ENCODE measurements around the gene C10orf95.
"Not testable (repeated sequence)": the region's sequence is repeated elsewhere in the genome, so short reads cannot be mapped to it uniquely, and the experiment has no call there.

Gene C10orf95

DNA sequence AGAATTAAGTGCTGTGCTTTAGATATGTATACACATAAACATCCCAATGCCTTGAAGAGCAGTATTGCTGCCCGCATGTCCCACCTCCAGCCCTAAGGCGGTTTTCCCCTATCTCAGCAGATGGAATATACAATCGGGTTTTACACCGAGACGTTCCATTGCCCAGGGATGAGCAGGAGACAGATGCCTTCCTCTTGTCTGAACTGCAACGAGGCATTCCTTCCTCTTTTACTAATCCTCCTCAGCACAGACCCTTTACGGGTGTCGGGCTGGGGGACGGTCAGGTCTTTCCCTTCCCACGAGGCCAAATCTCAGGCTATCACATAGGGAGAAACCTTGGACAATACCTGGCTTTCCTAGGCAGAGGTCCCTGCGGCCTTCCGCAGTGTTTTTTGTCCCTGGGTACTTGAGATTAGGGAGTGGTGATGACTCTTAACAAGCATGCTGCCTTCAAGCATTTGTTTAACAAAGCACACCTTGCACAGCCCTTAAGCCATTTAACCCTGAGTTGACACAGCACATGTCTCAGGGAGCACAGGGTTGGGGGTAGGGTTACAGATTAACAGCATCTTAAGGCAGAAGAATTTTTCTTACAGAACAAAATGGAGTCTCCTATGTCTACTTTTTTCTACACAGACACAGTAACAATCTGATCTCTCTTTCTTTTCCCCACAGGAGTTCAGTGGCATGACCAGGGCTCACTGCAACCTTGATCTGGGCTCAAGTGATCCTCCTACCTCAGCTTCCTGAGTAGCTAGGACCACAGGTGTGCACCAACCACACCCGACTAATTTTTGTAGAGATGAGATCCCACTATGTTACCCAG, 3.5 kb upstream of the C10orf95 start:
- H3K4me3 Mint-ChIP-seq, H3K9me3 Mint-ChIP-seq: not testable (repeated sequence)
- peak overlapping the region in 1 of 2 donors; percentile 69 for H3K27ac Mint-ChIP-seq

DNA sequence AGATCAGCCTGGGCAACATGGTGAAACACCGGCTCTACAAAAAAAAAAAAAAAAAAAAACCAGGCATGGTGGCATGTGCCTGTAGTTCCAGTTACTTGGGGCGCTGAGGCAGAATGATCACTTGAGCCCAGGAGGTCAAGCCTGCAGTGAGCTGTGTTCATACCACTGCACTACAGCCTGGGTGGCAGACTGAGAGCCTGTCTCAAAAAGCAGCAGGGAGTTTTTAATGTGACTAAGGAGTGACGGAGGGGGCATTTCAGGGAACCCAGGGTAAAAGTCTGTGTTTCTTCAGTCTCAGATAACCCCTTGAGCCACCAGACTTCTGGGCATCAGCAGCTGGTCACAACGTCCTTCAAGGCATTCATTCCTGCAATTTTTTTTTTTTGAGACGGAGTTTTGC, 2.2 kb upstream of the C10orf95 start:
- H3K4me1 Mint-ChIP-seq: peaks cover 54% of the 10 kb centered on the region
- H3K27ac Mint-ChIP-seq: peak overlapping the region in 1 of 2 donors; percentile 97
- no peak for DNase-seq
- peak overlapping the region in 1 of 2 donors; percentile 55 for H3K4me3 Mint-ChIP-seq
- no peak for ATAC-seq
- H3K9me3 Mint-ChIP-seq: no peaks in the 10 kb centered on the region
- no peaks in the 10 kb centered on the region for H3K27me3 Mint-ChIP-seq

More for the DNA sequence above, 3.5 kb upstream of the C10orf95 start:
- not testable (repeated sequence) for ATAC-seq, DNase-seq, H3K27me3 Mint-ChIP-seq
- H3K4me1 Mint-ChIP-seq: peaks cover 44% of the 10 kb centered on the region

DNA sequence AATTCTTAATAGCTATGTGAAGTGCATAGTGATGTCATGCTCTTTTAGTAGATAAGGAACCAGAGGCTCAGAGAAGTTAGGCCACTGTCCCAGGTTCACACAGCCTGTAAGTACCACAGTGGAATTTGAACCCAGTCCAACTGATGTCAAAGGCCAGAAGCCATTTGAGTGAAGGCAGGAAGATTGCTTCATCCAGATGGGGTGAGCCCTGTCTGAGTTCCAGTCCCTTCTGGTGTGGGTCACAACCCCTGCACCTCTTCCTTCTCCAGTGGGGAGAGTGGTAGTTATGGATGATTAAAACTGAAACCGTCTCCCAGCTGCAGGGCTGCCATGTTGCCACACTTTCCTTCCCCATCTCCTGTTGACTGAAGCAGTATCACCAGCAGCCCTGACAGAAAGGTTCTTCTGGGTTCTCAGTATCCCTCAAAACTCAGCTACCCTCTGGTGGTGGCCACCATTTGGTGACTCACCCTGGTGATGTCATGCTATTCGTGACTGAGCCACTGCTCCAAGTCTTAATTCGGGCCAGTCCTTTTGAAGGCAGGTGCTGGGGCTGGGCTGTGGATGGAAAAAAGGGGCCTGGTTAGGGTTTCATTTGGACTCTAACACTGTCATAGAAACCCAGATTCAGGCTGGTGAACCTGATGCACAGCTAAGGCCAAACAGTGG, 1.5 kb upstream of the C10orf95 start:
- H3K9me3 Mint-ChIP-seq: no peaks in the 10 kb centered on the region
- DNase-seq (peak; percentile 71 to 87), ATAC-seq (peak; percentile 75)
- no peaks in the 10 kb centered on the region for H3K27me3 Mint-ChIP-seq
- peaks cover 54% of the 10 kb centered on the region for H3K4me1 Mint-ChIP-seq
- peak overlapping the region; percentile 90 to 97 for H3K27ac Mint-ChIP-seq
- peak overlapping the region; percentile 91 to 96 for H3K4me3 Mint-ChIP-seq

DNA sequence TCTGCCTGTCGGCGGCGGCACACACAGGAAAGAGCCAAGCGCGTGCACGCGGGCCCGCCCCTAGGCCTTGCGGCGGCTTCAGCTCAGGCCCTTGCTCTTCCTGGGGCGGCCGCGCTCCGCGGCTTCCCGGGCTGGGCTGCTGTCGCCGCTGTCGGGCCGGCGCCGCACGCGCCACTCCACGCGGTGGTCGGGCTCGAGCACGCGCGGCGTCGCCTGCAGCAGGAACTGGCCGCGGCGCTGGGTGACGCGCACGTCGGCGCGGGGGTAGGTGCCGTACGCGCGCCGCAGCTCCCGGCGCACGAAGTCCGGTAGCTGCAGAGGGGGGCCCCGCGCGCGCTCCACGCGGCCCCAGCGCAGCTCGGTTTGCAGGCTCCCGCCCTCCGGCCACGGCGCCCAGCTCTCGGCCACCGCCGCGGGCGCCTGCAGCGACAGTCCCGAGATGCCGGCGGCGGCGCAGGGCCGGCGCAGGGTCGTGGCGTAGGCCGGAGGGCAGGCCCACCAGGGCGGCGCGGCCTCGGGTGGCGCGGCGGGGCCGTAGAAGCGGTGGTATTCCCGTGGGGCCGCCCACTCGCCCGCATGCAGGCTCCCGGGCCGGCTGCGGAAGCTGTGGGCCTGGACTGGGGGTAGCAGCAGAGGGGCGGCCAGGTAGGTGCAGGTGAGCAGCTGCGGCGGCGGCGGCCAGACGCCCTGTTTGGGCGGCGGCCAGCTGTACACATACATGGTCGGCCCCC, 804 bp downstream of the C10orf95 start:
- Mint-ChIP-seq H3K4me3 (peak overlapping the region; percentile 96 to 97), H3K27me3 (no peaks in the 10 kb centered on the region), H3K27ac (peak overlapping the region; percentile 93 to 98), H3K4me1 (peaks cover 54% of the 10 kb centered on the region), H3K9me3 (no peaks in the 10 kb centered on the region)
- ATAC-seq (peak; percentile 87), DNase-seq (peak; percentile 91 to 93)

DNA sequence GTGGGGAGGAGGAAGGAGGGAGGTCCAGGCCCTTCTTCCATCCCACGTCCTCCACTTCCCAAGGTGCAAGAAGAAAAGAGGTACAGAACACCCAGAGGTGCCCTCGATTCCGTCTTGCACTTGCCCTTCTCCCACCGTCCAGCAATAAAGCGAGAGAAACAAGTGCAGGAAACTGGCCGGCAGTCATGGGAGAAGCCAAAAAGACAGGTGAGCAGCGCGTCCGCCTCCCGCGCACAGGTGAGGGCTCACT, 1.3 kb downstream of the C10orf95 start:
- DNase-seq (no peak), ATAC-seq (no peak)
- H3K27me3 Mint-ChIP-seq: no peaks in the 10 kb centered on the region
- peak overlapping the region; percentile 94 to 97 for H3K4me3 Mint-ChIP-seq
- peak overlapping the region; percentile 93 to 98 for H3K27ac Mint-ChIP-seq
- H3K9me3 Mint-ChIP-seq: no peaks in the 10 kb centered on the region
- peaks cover 50% of the 10 kb centered on the region for H3K4me1 Mint-ChIP-seq

DNA sequence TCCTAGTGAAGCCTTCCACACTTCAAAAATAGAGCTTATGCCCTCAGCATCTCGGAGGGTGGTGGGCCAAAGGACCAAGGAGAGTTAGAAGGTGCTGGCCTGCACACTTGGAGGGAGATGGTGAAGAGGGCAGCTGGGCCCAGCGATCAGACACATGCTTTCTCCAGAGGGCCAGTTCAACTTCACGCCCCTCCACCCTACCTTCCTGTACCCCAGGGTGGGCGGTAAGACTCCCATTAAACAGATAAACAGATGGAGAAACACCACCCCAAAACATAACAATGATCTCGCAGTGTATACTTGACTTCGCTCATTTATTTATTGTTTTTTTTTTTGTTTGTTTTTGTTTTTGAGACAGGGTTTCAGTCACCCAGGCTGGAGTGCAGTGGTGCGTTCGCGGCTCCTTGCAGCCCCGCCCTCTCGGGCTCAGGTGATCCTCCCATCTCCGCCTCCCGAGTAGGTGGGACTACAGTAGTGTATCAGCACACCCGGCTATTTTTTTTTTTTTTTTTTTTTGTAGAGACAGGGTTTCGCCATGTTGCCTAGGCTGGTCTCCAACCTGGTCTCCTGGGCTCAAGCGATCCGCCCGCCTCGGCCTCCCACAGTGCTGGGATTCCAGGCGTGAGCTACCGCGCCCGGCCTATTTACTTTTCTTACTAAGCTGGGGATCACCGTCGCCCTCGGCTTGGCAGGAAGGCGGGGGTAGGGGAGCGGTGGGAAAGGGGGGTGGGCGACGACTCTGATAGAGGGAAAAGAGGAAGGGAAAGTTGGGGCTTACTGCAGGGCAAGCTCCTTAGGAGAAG, 1.8 kb downstream of the C10orf95 start:
- peak; percentile 64 for ATAC-seq
- H3K27me3 Mint-ChIP-seq: no peaks in the 10 kb centered on the region
- peak overlapping the region; percentile 94 to 97 for H3K4me3 Mint-ChIP-seq
- no peaks in the 10 kb centered on the region for H3K9me3 Mint-ChIP-seq
- peak overlapping the region; percentile 93 to 98 for H3K27ac Mint-ChIP-seq
- H3K4me1 Mint-ChIP-seq: peaks cover 45% of the 10 kb centered on the region
- peak; percentile 69 to 86 for DNase-seq

DNA sequence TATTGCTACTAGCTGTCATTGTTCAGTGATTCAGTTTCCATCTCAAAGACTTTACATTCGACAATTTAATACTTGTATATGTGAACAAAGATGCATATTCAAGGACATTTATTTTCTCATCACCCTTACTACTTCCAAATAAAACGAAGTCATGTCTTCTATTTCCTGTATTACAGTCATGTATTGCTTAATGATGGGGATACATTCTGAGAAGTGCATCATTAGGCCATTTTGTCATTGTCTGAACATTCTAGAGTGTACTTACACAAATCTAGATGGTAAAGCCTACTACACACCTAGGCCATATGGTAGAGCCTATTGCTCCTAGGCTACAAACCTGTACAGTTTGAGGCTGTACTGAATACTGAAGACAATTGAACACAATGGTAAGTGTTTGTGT, 6.5 kb downstream of the C10orf95 start:
- no peak for DNase-seq

DNA sequence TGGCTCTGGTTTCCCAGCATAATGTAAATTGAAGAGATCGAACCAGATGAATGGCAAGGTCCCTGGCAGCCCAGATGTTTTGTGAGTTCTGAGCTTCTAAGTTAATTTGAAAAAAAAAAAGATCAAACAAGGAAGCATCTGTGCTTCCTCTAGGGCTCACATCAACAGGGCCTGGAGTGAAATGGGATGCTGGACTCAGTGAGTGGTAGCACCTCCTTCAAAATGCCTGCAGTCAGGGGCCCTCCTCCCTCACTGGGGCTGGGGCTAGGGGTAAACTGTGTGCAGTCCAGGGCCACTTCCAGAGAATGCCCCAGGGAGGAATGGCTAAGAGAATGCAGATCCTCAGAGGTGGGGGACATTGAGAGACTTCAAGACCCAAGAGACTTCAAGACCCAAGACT, 13.0 kb downstream of the C10orf95 start:
- DNase-seq (no peak), ATAC-seq (no peak)
- Mint-ChIP-seq H3K4me3 (peak overlapping the region in 1 of 2 donors; percentile 87), H3K27me3 (no peaks in the 10 kb centered on the region), H3K27ac (no peak overlapping the region), H3K4me1 (peaks cover 49% of the 10 kb centered on the region), H3K9me3 (no peaks in the 10 kb centered on the region)

More for the DNA sequence above, 6.5 kb downstream of the C10orf95 start:
- H3K4me3 Mint-ChIP-seq: no peak overlapping the region
- no peak overlapping the region for H3K27ac Mint-ChIP-seq
- no peaks in the 10 kb centered on the region for H3K27me3 Mint-ChIP-seq
- no peaks in the 10 kb centered on the region for H3K9me3 Mint-ChIP-seq
- ATAC-seq: no peak
- H3K4me1 Mint-ChIP-seq: peaks cover 10% of the 10 kb centered on the region

DNA sequence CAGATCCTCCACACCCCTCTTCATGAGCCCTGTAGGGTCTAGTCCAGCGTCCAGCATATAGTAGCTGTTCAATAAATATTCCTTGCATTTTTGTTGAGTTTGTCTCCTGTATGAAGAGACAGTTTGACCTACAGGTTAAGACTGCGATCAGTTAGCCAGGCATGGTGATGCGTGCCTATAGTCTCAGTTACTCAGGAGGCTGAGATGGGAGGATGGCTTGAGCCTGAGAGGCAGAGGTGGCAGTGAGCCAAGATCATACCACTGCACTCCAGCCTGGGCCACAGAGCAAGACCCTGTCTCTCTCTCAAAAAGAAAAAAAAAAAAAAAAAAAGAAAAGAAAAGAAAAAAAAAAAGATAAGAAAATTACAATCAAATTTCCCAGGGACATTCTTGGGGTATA, 13.8 kb downstream of the C10orf95 start:
- H3K27me3 Mint-ChIP-seq: no peaks in the 10 kb centered on the region
- H3K27ac Mint-ChIP-seq: peak overlapping the region in 1 of 2 donors; percentile 81
- H3K9me3 Mint-ChIP-seq: no peaks in the 10 kb centered on the region
- peak overlapping the region; percentile 82 to 87 for H3K4me3 Mint-ChIP-seq
- no peak for DNase-seq
- ATAC-seq: no peak
- H3K4me1 Mint-ChIP-seq: peaks cover 58% of the 10 kb centered on the region

DNA sequence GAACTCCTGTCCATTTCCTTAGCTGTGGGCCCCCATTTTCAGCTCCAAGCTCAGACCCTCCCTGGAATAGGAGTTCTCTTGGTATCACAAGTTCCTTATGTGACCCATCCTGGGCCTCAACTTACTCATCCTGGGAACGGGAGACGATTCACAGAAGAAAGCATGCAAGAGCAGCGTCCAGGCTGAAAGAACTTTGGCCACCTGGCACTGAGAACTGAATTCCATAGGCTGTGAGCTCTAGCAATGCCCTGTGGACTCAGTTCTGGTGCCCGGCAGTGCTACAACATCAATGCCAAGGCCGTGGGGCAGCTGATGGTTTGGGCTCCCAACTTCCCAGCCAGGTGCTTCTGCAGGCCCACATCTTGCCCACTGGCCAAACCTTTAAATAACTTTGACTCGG, 15.0 kb downstream of the C10orf95 start:
- peaks cover 65% of the 10 kb centered on the region for H3K4me1 Mint-ChIP-seq
- no peak for ATAC-seq
- peak overlapping the region; percentile 92 to 95 for H3K27ac Mint-ChIP-seq
- peak overlapping the region; percentile 82 to 87 for H3K4me3 Mint-ChIP-seq
- H3K27me3 Mint-ChIP-seq: no peaks in the 10 kb centered on the region
- no peaks in the 10 kb centered on the region for H3K9me3 Mint-ChIP-seq
- DNase-seq: no peak

DNA sequence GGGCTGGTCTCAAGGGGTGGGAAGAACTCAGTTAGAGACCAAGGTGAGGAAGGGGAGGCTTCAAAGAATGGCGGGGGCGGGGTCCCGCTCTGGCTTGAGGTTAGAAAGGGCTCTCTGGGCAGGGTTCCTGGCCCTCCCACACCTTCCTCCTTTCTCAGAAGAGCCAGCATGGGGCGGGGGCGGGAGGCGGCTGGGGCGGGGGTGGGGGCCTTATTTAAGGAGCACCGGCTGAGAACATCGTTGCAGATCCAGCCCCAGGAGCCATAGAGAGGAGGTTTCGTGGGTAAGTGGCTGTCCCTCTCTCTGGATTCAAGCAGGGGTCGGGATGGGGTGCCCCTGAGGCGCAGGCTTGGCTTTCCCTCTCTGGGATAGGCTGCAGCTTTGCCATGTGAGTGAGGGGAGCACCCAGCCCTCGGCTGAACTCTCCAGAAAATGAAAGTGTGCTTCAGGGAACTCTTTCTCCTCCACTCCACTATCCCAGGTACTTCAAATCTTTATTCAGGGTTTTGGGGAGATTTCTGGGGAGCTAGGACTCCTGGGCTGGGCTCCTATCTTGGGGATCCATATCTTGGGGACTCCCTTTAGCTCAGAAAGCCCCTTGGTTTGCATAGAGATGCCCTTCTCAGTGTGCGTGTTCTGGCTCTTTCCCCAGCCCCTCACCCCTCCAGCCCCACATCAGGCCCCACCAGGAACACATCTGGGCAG, 15.7 kb downstream of the C10orf95 start:
- peak in 1 of 2 donors; percentile 58 for DNase-seq
- Mint-ChIP-seq H3K4me3 (peak overlapping the region; percentile 82 to 87), H3K27me3 (no peaks in the 10 kb centered on the region), H3K27ac (peak overlapping the region; percentile 92 to 95), H3K9me3 (no peaks in the 10 kb centered on the region), H3K4me1 (peaks cover 66% of the 10 kb centered on the region)
- ATAC-seq: peak; percentile 24

DNA sequence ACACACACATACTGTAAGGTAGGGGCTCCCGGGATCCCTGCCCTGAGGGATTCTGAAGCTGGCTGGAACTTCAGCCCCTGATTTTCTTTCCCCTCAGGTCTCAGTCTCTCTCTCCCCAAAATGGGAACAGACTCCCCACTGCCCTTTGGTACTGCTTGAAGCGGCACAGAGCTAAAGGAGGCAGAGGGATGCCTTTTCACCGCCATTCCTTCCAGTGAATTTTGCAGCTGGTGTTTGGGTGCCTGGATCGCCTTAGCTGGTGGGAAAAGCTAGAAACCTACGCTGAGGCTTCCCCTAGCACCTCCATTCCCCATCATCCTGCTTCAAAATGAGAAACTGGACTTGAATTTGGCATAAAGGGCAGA, 16.2 kb downstream of the C10orf95 start:
- Mint-ChIP-seq H3K27me3 (no peaks in the 10 kb centered on the region), H3K4me1 (peaks cover 66% of the 10 kb centered on the region), H3K9me3 (no peaks in the 10 kb centered on the region), H3K4me3 (peak overlapping the region; percentile 82 to 87), H3K27ac (peak overlapping the region; percentile 92 to 95)
- DNase-seq: no peak
- no peak for ATAC-seq

DNA sequence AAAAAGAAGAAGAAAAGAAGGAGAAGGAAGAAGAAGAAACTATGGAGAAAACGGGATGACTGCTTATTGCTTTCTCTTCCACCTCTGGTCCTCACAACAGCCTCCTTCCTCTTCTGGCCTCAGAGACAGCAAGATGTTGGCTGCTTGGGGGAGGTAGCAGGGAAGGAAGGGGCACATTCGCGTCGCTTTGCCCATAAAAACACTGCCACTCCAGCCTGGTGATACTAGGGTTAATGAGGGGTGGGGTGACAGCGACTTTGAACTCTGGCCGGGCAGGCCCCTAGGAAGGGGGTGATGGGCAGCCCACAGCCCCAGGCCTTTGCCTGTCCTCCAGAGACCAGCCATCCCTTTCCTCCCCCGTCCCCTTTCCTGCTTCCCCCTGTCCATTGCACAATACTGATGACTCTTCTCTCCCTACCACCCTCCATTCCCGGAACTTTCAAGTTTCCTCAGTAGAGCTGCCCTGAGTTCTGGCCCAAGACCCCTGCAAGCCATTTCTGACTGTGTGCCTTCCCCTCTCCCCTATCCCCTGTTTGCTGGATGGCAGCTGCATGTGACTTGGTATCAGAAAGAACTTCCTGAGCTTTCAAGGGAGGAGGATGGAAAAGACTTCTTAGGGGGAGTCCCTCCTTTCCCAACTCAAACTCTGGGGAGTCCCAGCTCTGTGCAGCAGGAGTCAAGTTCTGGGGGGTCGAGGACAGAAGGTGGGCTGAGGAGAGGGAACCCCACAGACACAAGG, 16.8 kb downstream of the C10orf95 start:
- no peaks in the 10 kb centered on the region for H3K9me3 Mint-ChIP-seq
- ATAC-seq: no peak
- H3K27me3 Mint-ChIP-seq: no peaks in the 10 kb centered on the region
- H3K27ac Mint-ChIP-seq: peak overlapping the region in 1 of 2 donors; percentile 92
- peak overlapping the region; percentile 82 to 87 for H3K4me3 Mint-ChIP-seq
- no peak for DNase-seq
- peaks cover 66% of the 10 kb centered on the region for H3K4me1 Mint-ChIP-seq

DNA sequence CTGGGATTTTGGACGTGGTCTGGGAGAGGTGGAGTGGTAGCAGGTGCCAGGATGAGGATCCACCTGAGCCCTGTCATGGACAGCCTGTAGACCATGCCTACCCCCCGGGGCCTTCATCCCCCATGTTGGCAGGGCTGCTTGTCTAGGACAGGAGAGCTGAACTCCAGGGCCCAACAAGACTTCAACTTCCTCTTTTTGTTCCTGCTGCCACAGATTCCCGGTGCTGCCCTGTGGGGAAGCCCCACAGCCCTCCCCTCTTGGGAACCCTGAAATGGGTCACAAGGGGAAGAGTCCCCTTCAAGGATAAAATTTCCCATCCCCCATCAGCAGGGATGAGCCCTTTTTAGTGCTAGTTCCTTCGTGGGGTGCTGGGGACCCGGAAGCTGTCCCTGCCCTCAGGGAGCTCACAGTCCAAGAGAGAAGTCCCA, 17.7 kb downstream of the C10orf95 start:
- Mint-ChIP-seq H3K27me3 (no peaks in the 10 kb centered on the region), H3K4me3 (peak overlapping the region; percentile 89 to 90), H3K9me3 (no peaks in the 10 kb centered on the region), H3K4me1 (peaks cover 66% of the 10 kb centered on the region), H3K27ac (peak overlapping the region; percentile 90 to 91)
- DNase-seq: no peak
- ATAC-seq: no peak
